DOHH2 (cell line): ENCODE measurements around the gene PYDC1.
"Not testable (repeated sequence)": the region's sequence is repeated elsewhere in the genome, so short reads cannot be mapped to it uniquely, and the experiment has no call there.

ENCODE experiments used
- H3F3A ChIP-seq: fragments of 200-600 bp; sonication (generic), shearing (Covaris generic); 2 replicates; pipeline ENCODE4 v1.6.0; 2016; ENCODE audit warnings: antibody characterized with exemption, mild to moderate bottlenecking; ENCODE audit not compliant: control insufficient read depth, insufficient read depth
- H3K27ac ChIP-seq: fragments of 200-600 bp; sonication (generic); 2 replicates; pipeline ENCODE4 v1.5.1; 2014; ENCODE audit warnings: low read depth, mild to moderate bottlenecking, low read length, moderate library complexity
- H3K27me3 ChIP-seq: fragments of 200-600 bp; sonication (generic); 2 replicates; pipeline ENCODE4 v1.6.1; 2014; ENCODE audit warnings: mild to moderate bottlenecking, low read length, mixed read lengths; ENCODE audit not compliant: control insufficient read depth
- H3K36me3 ChIP-seq: fragments of 200-600 bp; sonication (generic); 2 replicates; pipeline ENCODE4 v1.6.1; 2014; ENCODE audit warnings: mild to moderate bottlenecking, low read length, moderate library complexity, mixed read lengths; ENCODE audit not compliant: control insufficient read depth
- H3K4me1 ChIP-seq: fragments of 200-600 bp; sonication (generic); 2 replicates; pipeline ENCODE4 v1.6.1; 2014; ENCODE audit warnings: mild to moderate bottlenecking, low read length, mixed read lengths; ENCODE audit not compliant: control insufficient read depth
- H3K4me2 ChIP-seq: fragments of 200-600 bp; sonication (generic); 2 replicates; pipeline ENCODE4 v1.6.0; 2014; ENCODE audit warnings: mild to moderate bottlenecking, low read length, moderate library complexity
- H3K4me3 ChIP-seq: fragments of 200-600 bp; sonication (generic); 2 replicates; pipeline ENCODE4 v1.5.1; 2014; ENCODE audit warnings: mild to moderate bottlenecking, low read length, mixed read lengths
- H3K79me2 ChIP-seq: fragments of 200-600 bp; sonication (generic); 2 replicates; pipeline ENCODE4 v1.6.1; 2014; ENCODE audit warnings: mild to moderate bottlenecking, low read length, mixed read lengths; ENCODE audit not compliant: control insufficient read depth
- H3K9me2 ChIP-seq: fragments of 200-600 bp; sonication (generic); replicated peaks from 2 replicates; pipeline ENCODE4 v1.6.1; 2014; ENCODE audit warnings: mild to moderate bottlenecking, low read length, mixed read lengths; ENCODE audit not compliant: control insufficient read depth
- H3K9me3 ChIP-seq: fragments of 200-600 bp; sonication (generic); 2 replicates; pipeline ENCODE4 v1.6.1; 2014; ENCODE audit warnings: antibody characterized with exemption, low read length, mixed read lengths; ENCODE audit not compliant: control insufficient read depth, insufficient read depth
- H4K20me1 ChIP-seq: fragments of 200-600 bp; sonication (generic); 2 replicates; pipeline ENCODE4 v1.6.0; 2014; ENCODE audit warnings: low read depth, mild to moderate bottlenecking, antibody characterized with exemption, low read length, moderate library complexity; ENCODE audit not compliant: control insufficient read depth, insufficient read depth
- EZH2phosphoT487 ChIP-seq: fragments of 200-600 bp; sonication (generic); IDR thresholded peaks from 2 replicates; pipeline ENCODE4 v1.6.1; 2017; ENCODE audit warnings: borderline replicate concordance, mild to moderate bottlenecking, antibody characterized with exemption, low read length, moderate library complexity, mixed read lengths
- TF ChIP-seq, protein P1 (sequence below): fragments of 200-600 bp; sonication (generic); IDR thresholded peaks from one replicate; pipeline ENCODE4 v1.5.1; 2014; ENCODE audit warnings: antibody characterized with exemption, mild to moderate bottlenecking, low read depth, low read length; ENCODE audit not compliant: poor library complexity, severe bottlenecking

PYDC1 gene

DNA sequence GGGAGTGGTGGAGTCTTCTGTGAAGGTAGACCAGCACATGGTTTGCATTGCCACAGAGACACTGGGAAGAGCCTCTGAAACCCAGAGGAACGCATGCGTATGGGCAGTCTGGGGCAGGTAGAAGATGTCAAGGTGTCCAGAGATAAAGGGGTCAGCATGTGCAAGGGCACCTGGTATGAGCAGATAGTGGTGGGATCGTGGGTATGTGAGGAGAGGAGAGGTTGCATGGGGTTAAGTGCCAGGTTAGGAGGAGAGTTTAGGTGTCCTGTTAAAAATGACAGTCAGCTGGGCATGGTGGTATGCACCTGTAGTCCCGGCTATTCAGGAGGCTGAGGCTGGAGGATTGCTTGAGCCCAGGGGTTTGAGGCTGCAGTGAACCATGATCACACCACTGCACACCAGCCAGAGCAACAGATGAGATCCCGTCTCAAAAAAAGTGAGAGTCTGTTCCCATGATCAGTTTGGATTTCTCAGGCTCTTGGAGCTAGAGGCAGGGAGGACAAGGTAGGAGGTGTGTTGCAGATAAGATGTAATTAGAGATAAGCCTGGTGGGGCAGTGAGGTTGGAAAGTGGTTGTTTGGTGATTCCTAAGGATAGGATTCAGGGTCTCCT lies 17.4 kb downstream of the PYDC1 start:
- no peak overlapping the region for H3K4me2 ChIP-seq
- H3K9me2 ChIP-seq: no peaks in the 10 kb centered on the region
- peaks cover 16% of the 10 kb centered on the region for H3K27me3 ChIP-seq
- no peak for TF ChIP-seq EZH2phosphoT487
- TF ChIP-seq, protein P1, sequence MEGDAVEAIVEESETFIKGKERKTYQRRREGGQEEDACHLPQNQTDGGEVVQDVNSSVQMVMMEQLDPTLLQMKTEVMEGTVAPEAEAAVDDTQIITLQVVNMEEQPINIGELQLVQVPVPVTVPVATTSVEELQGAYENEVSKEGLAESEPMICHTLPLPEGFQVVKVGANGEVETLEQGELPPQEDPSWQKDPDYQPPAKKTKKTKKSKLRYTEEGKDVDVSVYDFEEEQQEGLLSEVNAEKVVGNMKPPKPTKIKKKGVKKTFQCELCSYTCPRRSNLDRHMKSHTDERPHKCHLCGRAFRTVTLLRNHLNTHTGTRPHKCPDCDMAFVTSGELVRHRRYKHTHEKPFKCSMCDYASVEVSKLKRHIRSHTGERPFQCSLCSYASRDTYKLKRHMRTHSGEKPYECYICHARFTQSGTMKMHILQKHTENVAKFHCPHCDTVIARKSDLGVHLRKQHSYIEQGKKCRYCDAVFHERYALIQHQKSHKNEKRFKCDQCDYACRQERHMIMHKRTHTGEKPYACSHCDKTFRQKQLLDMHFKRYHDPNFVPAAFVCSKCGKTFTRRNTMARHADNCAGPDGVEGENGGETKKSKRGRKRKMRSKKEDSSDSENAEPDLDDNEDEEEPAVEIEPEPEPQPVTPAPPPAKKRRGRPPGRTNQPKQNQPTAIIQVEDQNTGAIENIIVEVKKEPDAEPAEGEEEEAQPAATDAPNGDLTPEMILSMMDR: no peak
- H3K36me3 ChIP-seq: peaks cover 26% of the 10 kb centered on the region
- H3K4me1 ChIP-seq: peaks cover 31% of the 10 kb centered on the region
- H3K27ac ChIP-seq: no peak overlapping the region
- no peaks in the 10 kb centered on the region for H3K79me2 ChIP-seq
- no peak overlapping the region for H3K4me3 ChIP-seq
- H4K20me1 ChIP-seq: peaks cover 6% of the 10 kb centered on the region
- H3F3A ChIP-seq: peaks cover 60% of the 10 kb centered on the region
- H3K9me3 ChIP-seq: no peaks in the 10 kb centered on the region

DNA sequence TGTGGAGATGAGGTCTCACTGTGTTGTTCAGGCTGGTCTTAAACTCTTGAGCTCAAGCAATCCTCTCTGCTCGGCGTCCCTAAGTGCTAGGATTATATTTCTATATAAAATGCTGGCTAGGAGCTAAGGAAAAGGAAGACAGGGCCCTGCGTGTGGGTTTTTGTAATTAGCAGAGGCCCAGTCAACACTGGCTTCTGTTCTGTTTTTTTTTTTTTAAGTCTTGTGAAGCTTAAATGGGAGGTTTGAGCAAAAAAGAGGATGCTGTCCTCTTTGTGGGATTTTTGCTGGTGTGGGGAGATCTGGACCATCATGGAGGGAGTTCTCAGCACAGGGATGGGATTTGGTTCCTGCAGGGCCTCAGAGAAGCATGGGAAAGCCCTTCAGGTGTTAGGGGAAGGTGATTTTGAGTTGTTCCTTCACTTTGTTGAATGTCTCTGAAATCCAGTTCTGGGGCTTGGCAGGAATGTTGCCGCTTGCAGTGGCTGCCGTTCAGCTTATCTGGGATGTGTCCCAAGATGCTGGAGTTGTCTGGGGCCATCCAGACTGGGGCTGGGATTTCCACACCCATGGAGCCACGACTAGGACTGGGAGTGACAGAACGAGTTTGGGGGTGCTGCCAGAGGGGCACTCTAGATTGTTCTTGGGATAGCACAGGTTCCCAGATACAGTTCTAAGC lies 18.6 kb downstream of the PYDC1 start:
- H3K9me3 ChIP-seq: no peaks in the 10 kb centered on the region
- H3K36me3 ChIP-seq: peaks cover 37% of the 10 kb centered on the region
- H4K20me1 ChIP-seq: peaks cover 14% of the 10 kb centered on the region

DNA sequence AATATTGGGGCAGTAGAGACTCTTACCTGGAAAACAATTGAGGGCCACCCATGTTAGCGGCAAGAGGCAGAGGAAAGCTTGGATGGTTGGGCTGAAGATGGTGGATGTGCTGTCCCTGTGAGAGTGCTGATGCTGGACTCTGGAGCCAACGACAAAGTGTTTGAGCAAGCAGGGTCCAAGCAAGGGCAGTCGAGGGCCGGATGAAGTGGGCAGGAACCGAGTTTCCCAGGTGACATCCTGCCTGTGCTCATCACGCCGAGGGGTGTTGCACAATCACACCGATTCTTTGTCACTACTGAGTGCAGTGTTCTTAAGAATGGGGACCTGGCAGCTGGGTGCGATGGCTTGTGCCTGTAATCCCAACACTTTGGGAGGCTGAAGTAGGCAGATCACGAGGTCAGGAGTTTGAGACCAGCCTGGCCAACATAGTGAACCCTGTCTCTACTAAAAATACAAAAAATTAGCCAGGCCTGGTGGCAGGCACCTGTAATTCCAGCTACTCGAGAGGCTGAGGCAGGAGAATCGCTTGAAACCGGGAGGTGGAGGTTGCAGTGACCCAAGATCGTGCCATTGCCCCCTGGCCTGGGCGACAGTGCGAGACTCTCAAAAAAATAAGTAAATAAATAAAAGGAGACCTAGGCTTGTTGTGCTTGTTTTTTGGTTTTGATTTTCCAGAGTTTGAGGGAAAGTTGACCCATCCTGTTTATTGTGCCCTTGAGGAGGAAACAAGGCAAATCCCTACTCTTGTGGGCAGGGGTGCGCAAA lies 20.4 kb downstream of the PYDC1 start:
- H4K20me1 ChIP-seq: peaks cover 23% of the 10 kb centered on the region
- no peaks in the 10 kb centered on the region for H3K9me2 ChIP-seq

More for the DNA sequence above, 18.6 kb downstream of the PYDC1 start:
- Histone ChIP-seq H3K27me3 (peaks cover 9% of the 10 kb centered on the region), H3K4me2 (no peak overlapping the region), H3K4me1 (peaks cover 31% of the 10 kb centered on the region), H3K9me2 (no peaks in the 10 kb centered on the region), H3K4me3 (no peak overlapping the region), H3F3A (peaks cover 72% of the 10 kb centered on the region), H3K27ac (no peak overlapping the region), H3K79me2 (no peaks in the 10 kb centered on the region)
- TF ChIP-seq, protein P1: no peak
- TF ChIP-seq EZH2phosphoT487: no peak

DNA sequence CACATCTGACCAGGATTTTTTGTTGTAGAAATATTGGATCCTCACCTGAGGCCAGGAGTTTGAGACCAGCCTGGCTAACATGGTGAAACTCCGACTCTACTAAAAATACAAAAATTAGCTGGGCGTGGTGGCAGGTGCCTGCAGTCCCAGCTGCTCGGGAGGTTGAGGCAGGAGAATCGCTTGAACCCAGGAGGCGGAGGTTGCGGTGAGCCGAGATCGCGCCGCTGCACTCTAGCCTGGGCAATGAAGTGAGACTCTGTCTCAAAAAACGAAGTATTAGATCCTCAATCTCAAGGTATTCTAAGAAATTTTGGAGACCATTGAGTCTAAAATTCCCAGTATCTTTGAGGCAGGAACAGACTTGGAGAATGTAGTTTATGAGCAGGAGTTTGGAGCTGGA lies 21.1 kb downstream of the PYDC1 start:
- Histone ChIP-seq H3K36me3 (peaks cover 62% of the 10 kb centered on the region), H3F3A (peaks cover 81% of the 10 kb centered on the region), H4K20me1 (peaks cover 29% of the 10 kb centered on the region)
- not testable (repeated sequence) for H3K27me3 ChIP-seq, H3K9me2 ChIP-seq, H3K9me3 ChIP-seq, H3K27ac ChIP-seq, H3K79me2 ChIP-seq, H3K4me1 ChIP-seq, H3K4me2 ChIP-seq, H3K4me3 ChIP-seq

More for the DNA sequence above, 20.4 kb downstream of the PYDC1 start:
- Histone ChIP-seq H3K4me1 (peaks cover 14% of the 10 kb centered on the region), H3K4me3 (no peak overlapping the region), H3K9me3 (no peaks in the 10 kb centered on the region), H3K27me3 (no peaks in the 10 kb centered on the region), H3K4me2 (no peak overlapping the region), H3K27ac (no peak overlapping the region), H3K79me2 (peaks cover 6% of the 10 kb centered on the region; the same call in 1 of the 2 replicates), H3K36me3 (peaks cover 56% of the 10 kb centered on the region), H3F3A (peaks cover 82% of the 10 kb centered on the region)
- TF ChIP-seq, protein P1: no peak
- no peak for TF ChIP-seq EZH2phosphoT487
